ENCODE measurements around the gene DLD. TPM values are rescaled to one million over a fixed set of nuclear protein-coding genes. Genes with fewer than 3 reads are reported as not detected.

DLD gene
- total and polyA plus RNA-seq, 9 of the 15 experiments (the other 6 are each of a cell fraction or from before 2014, with no cell fraction given): 130 to 639 (median 247) TPM

DNA sequence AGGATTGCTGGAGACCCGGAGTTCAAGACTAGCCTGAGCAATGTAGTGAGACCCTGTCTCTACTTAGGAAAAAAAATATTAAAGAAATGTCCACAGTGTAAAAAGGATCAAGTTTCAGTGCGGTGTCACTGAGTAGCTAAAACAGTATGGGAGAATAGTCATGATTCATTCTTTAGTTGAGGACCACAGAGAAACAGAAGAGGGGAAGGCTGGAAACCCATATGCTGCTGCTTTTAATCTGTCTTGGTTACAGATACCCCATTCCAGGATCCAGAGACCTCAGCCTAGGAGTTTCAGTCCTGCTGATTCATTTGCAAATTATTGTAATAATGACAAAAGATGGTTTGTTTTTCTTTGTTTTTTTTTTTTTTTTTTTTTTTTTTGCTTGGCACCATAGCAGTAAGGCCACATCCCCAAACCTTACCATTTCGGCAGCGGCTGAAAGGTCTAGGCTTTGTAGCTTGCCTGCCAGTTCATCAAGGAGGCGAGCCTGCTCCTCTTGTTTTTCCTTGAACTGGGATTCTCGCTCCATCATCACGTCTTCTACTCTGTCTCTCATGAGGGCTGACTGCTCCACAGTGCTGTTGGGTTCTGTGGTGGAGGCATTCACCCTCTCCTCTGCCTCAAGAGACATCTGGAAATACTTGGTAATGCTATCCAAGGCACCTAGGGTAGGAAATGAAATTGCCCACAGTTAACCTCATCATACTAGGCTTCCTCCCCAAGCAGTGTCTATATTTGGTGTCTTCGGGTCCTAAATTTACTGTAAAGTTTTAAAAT, 44.2 kb downstream of the DLD start:
- WGBS (ENCODE audit: insufficient coverage, low coverage, missing lambda C conversion rate): 90% methylated on average over 8 of the region's 8 CpGs
- intact Hi-C loops (cut with micrococcal nuclease): no loop called here

More for the DNA sequence above, 44.2 kb downstream of the DLD start:
- Histone ChIP-seq H3K79me2 (ENCODE audit: control insufficient read depth, insufficient read depth, low read length) (no peaks in the 10 kb centered on the region), H3K9me3 (replicated peaks; ENCODE audit: control insufficient read depth, insufficient read depth, low read depth, low read length) (no peaks in the 10 kb centered on the region), H4K20me1 (replicated peaks; ENCODE audit: control insufficient read depth, insufficient read depth, low read length) (no peaks in the 10 kb centered on the region), H3K4me3 (no peak overlapping the region), H2AFZ (ENCODE audit: low read depth, low read length) (no peak overlapping the region), H3K36me3 (ENCODE audit: control insufficient read depth, insufficient read depth, low read length) (peaks cover 72% of the 10 kb centered on the region), H3K27ac (ENCODE audit: extremely low read depth, low read depth, low read length) (no peak overlapping the region), H3K9ac (ENCODE audit: insufficient read depth in 1 of 2, low read depth in 2 of 2, low read length in 2 of 2) (no peak overlapping the region; a peak in 1 of 4 replicates), H3K4me2 (ENCODE audit: insufficient read depth, low read length) (no peak overlapping the region), H3K27me3 (ENCODE audit: control insufficient read depth in 2 of 2, insufficient read depth in 2 of 2, low read length in 2 of 2) (no peaks in the 10 kb centered on the region), H3K9me1 (ENCODE audit: control insufficient read depth, insufficient read depth, low read length) (no peaks in the 10 kb centered on the region), H3K4me1 (replicated peaks in 1 of 2; ENCODE audit: control insufficient read depth in 2 of 2, insufficient read depth in 2 of 2, low read length in 2 of 2) (no peaks in the 10 kb centered on the region)
- no peak for DNase-seq (ENCODE audit: extremely low read depth in 1 of 4, low spot score in 3 of 4)
- ChIA-PET CTCF (ENCODE audit: low intra/inter-chr PET ratio) (no interaction called here), POLR2A (interaction anchor here (0.7 to 3.7 kb wide), 4 partner anchors 11 to 31 kb away, joined by 3 to 14 read pairs (median 4); no protein-coding TSS in a partner anchor)
- no peak for TF ChIP-seq ZNF165 (CRISPR knock-in tag; IDR thresholded peaks at IDR 0.05; ENCODE audit: borderline replicate concordance)
- no peak for TF ChIP-seq RUNX1 (IDR thresholded peaks at IDR 0.05; ENCODE audit: low read depth)
- no peak for TF ChIP-seq GATA2 (CRISPR knock-in tag; IDR thresholded peaks at IDR 0.05)
- TF ChIP-seq RFX5 (IDR thresholded peaks at IDR 0.05; ENCODE audit: low read depth, low read length): no peak
- no peak for TF ChIP-seq SMAD4 (CRISPR knock-in tag; conservative IDR thresholded peaks at IDR 0.05)
- TF ChIP-seq POLR2AphosphoS2 (IDR thresholded peaks at IDR 0.05; ENCODE audit: low read length): peak; percentile 73; the same call in 1 of the 2 replicates
- TF ChIP-seq JUND (IDR thresholded peaks at IDR 0.05; ENCODE audit: borderline replicate concordance, low read depth, low read length): no peak
- no peak for TF ChIP-seq JUND (tag; IDR thresholded peaks at IDR 0.05; ENCODE audit: borderline replicate concordance, low read depth, low read length)
- TF ChIP-seq ZBTB1 (CRISPR knock-in tag; IDR thresholded peaks at IDR 0.05; ENCODE audit: borderline replicate concordance, low read depth): no peak
- TF ChIP-seq PHB2 (IDR thresholded peaks at IDR 0.05; ENCODE audit: low read depth): no peak
- no peak for TF ChIP-seq HNRNPUL1 (IDR thresholded peaks at IDR 0.05; ENCODE audit: low read length)
- 0 out of 2 replicates have a peak, but pooled peaks have one; percentile 27 for TF ChIP-seq POLR2A (conservative IDR thresholded peaks at IDR 0.05)
- ATAC-seq: peak; percentile 32
- no peak for FAIRE-seq
- in situ Hi-C loops (cut with MboI): no loop called here
- no TSS peak for BruUV-seq (replicated peaks)
